OCI-LY3 (cell line): Measurements from ENCODE around the gene HDAC1.

Experiments
- CTCF ChIP-seq: fragments of 200-600, 300-600 bp; sonication (generic); IDR thresholded peaks from 2 replicates; pipeline ENCODE4 v1.5.1; 2014; ENCODE audit warnings: antibody characterized with exemption, low read length, low read depth
- EZH2phosphoT487 ChIP-seq: fragments of 200-600 bp; shearing (Covaris generic); IDR thresholded peaks from 2 replicates; pipeline ENCODE4 v1.6.1; 2018; ENCODE audit warnings: antibody characterized with exemption, mixed run types, low read depth

GRCh38 chr1:32329931-32330466, 38.1 kb downstream of the HDAC1 start:
- TF ChIP-seq CTCF (no peak), EZH2phosphoT487 (no peak)
